Lower leg skin (tissue), 4 donors: Measurements from ENCODE around the gene BABAM2. TPM values are rescaled to one million over a fixed set of nuclear protein-coding genes. Genes with fewer than 3 reads are reported as not detected.
"Not testable (repeated sequence)": the region's sequence is repeated elsewhere in the genome, so short reads cannot be mapped to it uniquely, and the experiment has no call there.

Source experiments
- DNase-seq, 2 donors: peaks; one replicate each; pipeline ENCODE4 v3.0.0-alpha.2; 2019; ENCODE audit warnings: low spot score in 2 of 2
- H3K4me3 ChIP-seq: fragments of 200-600 bp; sonication (generic); 2 replicates; pipeline ENCODE4 v1.5.1; 2017; ENCODE audit warnings: mild to moderate bottlenecking, low read depth; ENCODE audit not compliant: poor library complexity, severe bottlenecking
- CTCF ChIP-seq, 3 donors: fragments of 450-650 bp; IDR thresholded peaks; one replicate each; pipeline ENCODE4 v1.5.1; 2016; ENCODE audit warnings: antibody characterized with exemption in 3 of 3, mild to moderate bottlenecking in 3 of 3, moderate library complexity in 2 of 3
- POLR2A ChIP-seq, 2 donors: fragments of 450-650 bp; IDR thresholded peaks; one replicate each; pipeline ENCODE4 v1.6.1; 2016 to 2017; ENCODE audit warnings: antibody characterized with exemption in 2 of 2, mild to moderate bottlenecking in 1 of 2, moderate library complexity in 1 of 2
- WGBS, 2 donors: methylation state at CpG; one replicate each; pipeline ENCODE4 v1.1.5; 2018; 5-methylcytosine and 5-hydroxymethylcytosine counted together
- intact Hi-C: fragments of 100-400 bp; cut with DNase I; formaldehyde crosslinking; loops from one replicate; pipeline ENCODE4 v1.15.0; 2023; ENCODE audit warnings: low total_unique reads
- total RNA-seq, 4 donors: library from RNA; depleted of rRNA; stranded (reverse); fragments of >200 nt; gene quantifications; one replicate each; pipeline ENCODE4 v1.1.0, GENCODE V29; 2016

Gene BABAM2
- total RNA-seq, 4 donors from 2014 or later, result 18.4 to 28.5 (median 23.9) TPM

DNA sequence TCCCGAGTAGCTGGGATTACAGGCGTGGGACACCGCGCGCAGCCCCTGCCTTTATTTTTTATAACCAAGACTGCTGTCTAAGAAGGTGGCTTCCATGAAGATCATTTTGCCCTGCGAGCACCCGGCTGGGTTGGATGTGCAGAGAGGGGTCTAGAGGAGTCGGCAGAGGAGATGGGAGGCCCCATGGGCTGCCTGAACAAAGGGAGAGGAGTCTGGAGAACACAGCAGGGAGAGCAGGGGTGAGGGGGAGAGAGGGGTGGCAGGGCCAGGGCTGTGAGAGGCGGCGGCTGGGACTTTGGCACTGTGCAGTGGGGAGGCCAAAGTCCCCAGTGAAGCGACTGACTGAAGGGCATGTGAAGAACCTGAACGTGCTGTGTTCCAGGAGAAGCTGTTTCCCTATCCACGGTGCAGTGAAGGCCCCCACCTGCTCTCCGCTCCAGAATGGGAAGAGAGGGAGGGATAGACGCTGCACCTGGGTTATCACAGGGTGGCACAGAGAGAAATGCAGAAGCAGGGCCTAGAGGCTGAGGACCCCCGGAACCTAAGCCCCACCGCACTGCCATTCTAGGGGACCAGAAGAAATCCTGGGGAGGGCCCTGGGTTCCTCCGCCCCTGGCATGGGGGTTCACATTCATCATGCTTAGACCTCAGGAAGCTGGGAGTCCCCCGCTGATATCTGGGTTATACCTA, 477.3 kb downstream of the BABAM2 start:
- intact Hi-C loops, result no loop called here
- H3K4me3 ChIP-seq, result no peak overlapping the region
- no peak for DNase-seq
- 81 to 88% methylated on average over 18 to 19 of the region's 19 CpGs for WGBS, 2 donors
- TF ChIP-seq POLR2A (IDR thresholded peaks at IDR 0.05) (no peak), CTCF (IDR thresholded peaks at IDR 0.05) (no peak)

GRCh38 chr2:28368357-28368798, 477.8 kb downstream of the BABAM2 start:
- TF ChIP-seq CTCF (IDR thresholded peaks at IDR 0.05) (no peak), POLR2A (IDR thresholded peaks at IDR 0.05) (no peak)
- intact Hi-C loops, result no loop called here
- 88 to 93% methylated on average over 9 of the region's 9 CpGs for WGBS, 2 donors
- no peak for DNase-seq
- H3K4me3 ChIP-seq, result no peak overlapping the region

DNA sequence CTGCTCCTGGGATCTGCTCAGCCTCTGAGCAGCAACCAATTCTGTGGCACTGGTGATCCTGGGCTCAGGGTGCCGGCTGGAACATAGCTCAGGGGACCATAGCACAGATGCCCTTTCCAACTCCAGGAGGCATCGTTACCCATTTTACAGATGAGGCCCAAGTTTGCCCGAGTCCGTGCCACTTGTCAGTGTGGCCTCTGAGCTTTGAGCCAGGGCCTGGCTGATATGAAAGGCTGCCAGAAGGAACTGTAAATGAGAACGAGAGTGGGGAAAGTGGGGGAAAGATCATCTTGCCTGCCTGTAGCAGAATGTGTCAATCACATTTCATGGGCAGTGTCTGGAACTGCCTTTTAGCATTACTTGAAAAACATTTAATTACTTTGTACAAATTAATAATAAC, 478.8 kb downstream of the BABAM2 start:
- WGBS, 2 donors, result 66 to 74% methylated on average over 5 of the region's 5 CpGs
- intact Hi-C loops, result no loop called here
- DNase-seq, result no peak
- no peak for TF ChIP-seq CTCF (IDR thresholded peaks at IDR 0.05)
- TF ChIP-seq POLR2A (IDR thresholded peaks at IDR 0.05), result no peak
- no peak overlapping the region for H3K4me3 ChIP-seq

GRCh38 chr2:28370354-28370753, 479.8 kb downstream of the BABAM2 start:
- intact Hi-C loops, result no loop called here
- no peak for TF ChIP-seq CTCF (IDR thresholded peaks at IDR 0.05)
- DNase-seq, result no peak
- WGBS, 2 donors, result 80 to 82% methylated on average over 3 of the region's 3 CpGs
- no peak overlapping the region for H3K4me3 ChIP-seq

- DNase-seq, H3K4me3 ChIP-seq, intact Hi-C loops: not testable (repeated sequence)
- 84 to 92% methylated on average over 4 of the region's 4 CpGs for WGBS, 2 donors
Observed at GRCh38 chr2:28371728-28372127, 481.2 kb downstream of the BABAM2 start.

DNA sequence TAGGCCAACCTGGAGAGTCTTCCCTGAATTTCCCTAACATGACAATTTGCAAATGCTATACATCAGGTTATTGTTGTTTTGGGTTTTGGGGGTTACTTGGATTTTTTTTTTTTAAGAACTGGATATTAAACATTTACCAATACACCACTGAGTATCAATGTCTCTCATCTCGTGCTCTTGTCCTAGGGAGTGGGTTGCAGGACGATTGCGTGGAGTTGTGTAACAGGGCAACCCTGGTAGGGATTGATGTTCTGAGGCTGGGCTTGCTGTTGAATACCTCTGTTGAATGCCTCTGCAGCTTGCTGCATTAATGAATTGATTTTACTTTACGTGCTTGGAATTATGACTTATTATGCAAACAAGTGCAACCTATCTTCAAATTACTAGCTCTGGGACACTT, 483.3 kb downstream of the BABAM2 start:
- 73 to 78% methylated on average over 4 of the region's 4 CpGs for WGBS, 2 donors
- DNase-seq, result no peak
- H3K4me3 ChIP-seq, result no peak overlapping the region
- TF ChIP-seq CTCF (IDR thresholded peaks at IDR 0.05) (no peak), POLR2A (IDR thresholded peaks at IDR 0.05) (no peak)
- intact Hi-C loops, result no loop called here
